Esophagus muscularis mucosa (tissue), 4 donors: ENCODE results near the gene NSD1. TPM values are rescaled to one million over a fixed set of nuclear protein-coding genes. Genes with fewer than 3 reads are reported as not detected.
"Not testable (repeated sequence)": the region's sequence is repeated elsewhere in the genome, so short reads cannot be mapped to it uniquely, and the experiment has no call there.

ENCODE experiments used
- DNase-seq: peaks from one replicate; pipeline ENCODE4 v3.0.0-alpha.2; 2017; ENCODE audit errors: extremely low spot score
- H3K27ac ChIP-seq, 4 donors: fragments of 200-600 bp; sonication (generic); replicated peaks in 1 of 4; 1 replicate in 3 of 4; 2 replicates in 1 of 4; pipeline ENCODE4 v1.5.1; 2016 to 2019; ENCODE audit warnings: mild to moderate bottlenecking in 1 of 4
- H3K27me3 ChIP-seq, 4 donors: fragments of 200-600 bp; sonication (generic); one replicate each; pipeline versions ENCODE4 v1.5.1 to v1.6.0; 2016 to 2019
- H3K36me3 ChIP-seq, 4 donors: fragments of 200-600 bp; sonication (generic); one replicate each; pipeline ENCODE4 v1.5.1; 2016 to 2019
- H3K4me1 ChIP-seq, 4 donors: fragments of 200-600 bp; sonication (generic); one replicate each; pipeline ENCODE4 v1.5.1; 2016 to 2019
- H3K4me3 ChIP-seq, 4 donors: fragments of 200-600 bp; sonication (generic); 1 replicate in 2 of 4; 2 replicates in 2 of 4; pipeline ENCODE4 v1.5.1; 2016 to 2019; ENCODE audit warnings: mild to moderate bottlenecking in 4 of 4, moderate library complexity in 1 of 4
- H3K9me3 ChIP-seq, 4 donors: fragments of 200-600 bp; sonication (generic); 1 replicate in 3 of 4; 2 replicates in 1 of 4; pipeline ENCODE4 v1.5.1; 2016 to 2019
- EP300 ChIP-seq: sonication (generic); formaldehyde crosslinking; IDR thresholded peaks from one replicate; pipeline ENCODE4 v1.6.1; 2017; ENCODE audit warnings: antibody characterized with exemption
- POLR2A ChIP-seq: fragments of 450-650 bp; IDR thresholded peaks from one replicate; pipeline ENCODE4 v1.6.1; 2017; ENCODE audit warnings: antibody characterized with exemption, moderate library complexity, mild to moderate bottlenecking, low read depth
- POLR2AphosphoS5 ChIP-seq, 2 donors: sonication (generic); formaldehyde crosslinking; IDR thresholded peaks; one replicate each; pipeline ENCODE4 v1.6.1; 2017; ENCODE audit warnings: antibody characterized with exemption in 2 of 2
- WGBS: methylation state at CpG from one replicate; pipeline ENCODE4 v1.1.5; 2018; 5-methylcytosine and 5-hydroxymethylcytosine counted together
- intact Hi-C: fragments of 100-400 bp; cut with DNase I; formaldehyde crosslinking; loops from one replicate; pipeline ENCODE4 v1.15.1; 2023
- total RNA-seq, 4 donors: library from RNA; depleted of rRNA; stranded (reverse); fragments of >200 nt; gene quantifications; one replicate each; pipeline versions ENCODE4 v1.1.0 to v1.2.1, GENCODE V29; 2016
- TF ChIP-seq, protein P1 (sequence below), 3 experiments: fragments of 200-600 bp in 2 of 3; fragments of 450-650 bp in 1 of 3; sonication (generic) in 2 of 3; IDR thresholded peaks; one replicate each; pipeline ENCODE4 v1.5.1; 2017 to 2019; ENCODE audit warnings: antibody characterized with exemption in 3 of 3, mild to moderate bottlenecking in 2 of 3, moderate library complexity in 1 of 3

NSD1 gene
- total RNA-seq, 4 donors from 2014 or later: 35.1 to 47.9 (median 43.7) TPM

DNA sequence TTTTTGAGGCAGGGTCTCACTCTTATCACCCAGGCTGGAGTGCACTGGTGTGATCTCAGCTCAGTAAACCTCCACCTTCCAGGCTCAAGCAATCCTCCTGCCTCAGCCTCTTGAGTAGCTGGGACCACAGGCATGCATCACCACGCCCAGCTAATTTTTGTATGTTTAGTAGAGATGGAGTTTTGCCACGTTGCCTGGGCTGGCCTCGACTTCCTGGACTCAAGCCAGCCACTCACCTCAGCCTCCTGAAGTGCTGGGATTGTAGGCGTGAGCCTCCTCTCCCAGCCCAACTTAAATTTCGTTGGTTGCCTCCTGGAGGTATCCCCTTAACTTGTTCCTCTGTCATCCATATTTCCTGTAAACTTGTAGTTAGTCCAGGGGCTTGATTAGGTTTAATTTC is 122.7 kb downstream of the NSD1 start:
- Histone ChIP-seq H3K9me3 (no peaks in the 10 kb centered on the region), H3K36me3 (peaks cover 33 to 98% (median 88%) of the 10 kb centered on the region in 4 donors), H3K4me3 (no peak overlapping the region), H3K27me3 (no peaks in the 10 kb centered on the region), H3K4me1 (no peaks in the 10 kb centered on the region), H3K27ac (no peak overlapping the region)
- intact Hi-C loops: no loop called here
- no peak for DNase-seq
- WGBS: 44% methylated on average over 5 of the region's 5 CpGs
- TF ChIP-seq, protein P1, sequence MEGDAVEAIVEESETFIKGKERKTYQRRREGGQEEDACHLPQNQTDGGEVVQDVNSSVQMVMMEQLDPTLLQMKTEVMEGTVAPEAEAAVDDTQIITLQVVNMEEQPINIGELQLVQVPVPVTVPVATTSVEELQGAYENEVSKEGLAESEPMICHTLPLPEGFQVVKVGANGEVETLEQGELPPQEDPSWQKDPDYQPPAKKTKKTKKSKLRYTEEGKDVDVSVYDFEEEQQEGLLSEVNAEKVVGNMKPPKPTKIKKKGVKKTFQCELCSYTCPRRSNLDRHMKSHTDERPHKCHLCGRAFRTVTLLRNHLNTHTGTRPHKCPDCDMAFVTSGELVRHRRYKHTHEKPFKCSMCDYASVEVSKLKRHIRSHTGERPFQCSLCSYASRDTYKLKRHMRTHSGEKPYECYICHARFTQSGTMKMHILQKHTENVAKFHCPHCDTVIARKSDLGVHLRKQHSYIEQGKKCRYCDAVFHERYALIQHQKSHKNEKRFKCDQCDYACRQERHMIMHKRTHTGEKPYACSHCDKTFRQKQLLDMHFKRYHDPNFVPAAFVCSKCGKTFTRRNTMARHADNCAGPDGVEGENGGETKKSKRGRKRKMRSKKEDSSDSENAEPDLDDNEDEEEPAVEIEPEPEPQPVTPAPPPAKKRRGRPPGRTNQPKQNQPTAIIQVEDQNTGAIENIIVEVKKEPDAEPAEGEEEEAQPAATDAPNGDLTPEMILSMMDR (IDR thresholded peaks at IDR 0.05): no peak
- TF ChIP-seq EP300 (no peak), POLR2AphosphoS5 (IDR thresholded peaks at IDR 0.05) (no peak), POLR2A (no peak)

DNA sequence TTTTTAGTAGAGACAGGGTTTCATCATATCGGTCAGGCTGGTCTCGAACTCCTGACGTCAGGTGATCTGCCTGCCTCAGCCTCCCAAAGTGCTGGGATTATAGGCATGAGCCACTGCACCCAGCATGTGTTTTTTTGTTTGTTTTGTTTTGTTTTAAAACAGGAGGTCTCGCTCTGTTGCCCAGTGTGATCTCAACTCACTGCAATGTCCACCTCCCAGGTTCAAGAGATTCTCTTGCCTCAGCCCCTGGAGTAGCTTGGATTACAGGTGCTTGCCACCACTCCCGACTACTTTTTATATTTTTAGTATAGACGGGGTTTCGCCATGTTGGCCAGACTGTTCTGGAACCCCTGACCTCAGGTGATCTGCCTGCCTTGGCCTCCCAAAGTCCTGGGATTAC is 125.1 kb downstream of the NSD1 start:
- H3K9me3 ChIP-seq, H3K27me3 ChIP-seq, H3K4me3 ChIP-seq, H3K27ac ChIP-seq, H3K4me1 ChIP-seq, DNase-seq, intact Hi-C loops: not testable (repeated sequence)
- WGBS: 93% methylated on average over 6 of the region's 7 CpGs
- H3K36me3 ChIP-seq: peaks cover 15 to 97% (median 79%) of the 10 kb centered on the region in 4 donors

DNA sequence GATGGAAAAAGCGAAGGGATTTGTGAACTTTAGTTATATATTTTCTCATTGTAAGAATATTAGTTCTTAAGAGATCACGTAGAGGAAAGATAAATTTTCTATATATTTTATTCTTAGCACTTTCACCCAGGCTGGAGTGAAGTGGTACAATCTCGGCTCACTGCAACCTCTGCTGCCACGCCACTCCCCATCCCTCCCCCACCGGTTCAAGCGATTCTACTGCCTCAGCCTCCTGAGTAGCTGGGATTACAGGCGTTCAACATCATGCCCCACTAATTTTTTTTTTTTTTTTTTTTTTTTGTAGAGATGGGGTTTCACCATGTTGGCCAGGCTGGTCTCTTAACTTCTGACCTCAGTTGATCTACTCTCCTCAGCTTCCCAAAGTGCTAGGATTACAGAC is 127.4 kb downstream of the NSD1 start:
- TF ChIP-seq POLR2A: no peak
- TF ChIP-seq, protein P1 (IDR thresholded peaks at IDR 0.05): no peak
- no peak for TF ChIP-seq POLR2AphosphoS5 (IDR thresholded peaks at IDR 0.05)
- TF ChIP-seq EP300: no peak
- WGBS: 91% methylated on average over 7 of the region's 7 CpGs
- intact Hi-C loops: no loop called here
- H3K9me3 ChIP-seq: no peaks in the 10 kb centered on the region
- H3K27ac ChIP-seq: no peak overlapping the region
- H3K27me3 ChIP-seq: no peaks in the 10 kb centered on the region
- no peak for DNase-seq
- H3K36me3 ChIP-seq: peaks cover 25 to 96% (median 72%) of the 10 kb centered on the region in 4 donors
- peaks cover 0 to 3% (median 0%) of the 10 kb centered on the region in 4 donors for H3K4me1 ChIP-seq
- H3K4me3 ChIP-seq: no peak overlapping the region

DNA sequence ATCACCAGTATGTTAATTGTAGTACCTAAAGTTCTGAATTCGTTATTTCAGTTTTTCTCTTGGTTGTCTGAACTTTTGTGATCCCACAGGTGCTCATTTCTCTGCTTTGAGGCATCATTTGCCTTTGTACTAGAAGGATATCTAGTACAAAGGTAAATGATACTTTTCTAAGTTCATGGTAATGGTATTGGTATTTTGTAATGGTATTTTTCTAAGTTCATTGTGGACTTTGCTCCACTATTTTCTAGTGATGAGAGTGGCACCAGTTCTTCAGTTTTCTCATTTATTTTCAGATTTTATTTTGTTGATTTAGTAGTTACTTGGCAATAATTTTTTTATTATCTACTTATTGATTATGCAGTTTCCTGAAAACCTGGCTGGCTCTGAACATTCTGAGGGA is 127.9 kb downstream of the NSD1 start:
- Histone ChIP-seq H3K9me3 (no peaks in the 10 kb centered on the region), H3K27me3 (no peaks in the 10 kb centered on the region), H3K27ac (no peak overlapping the region), H3K36me3 (peaks cover 30 to 97% (median 73%) of the 10 kb centered on the region in 4 donors), H3K4me3 (no peak overlapping the region), H3K4me1 (peaks cover 0 to 3% (median 0%) of the 10 kb centered on the region in 4 donors)
- WGBS: 75% methylated on average over 1 of the region's 1 CpG
- intact Hi-C loops: no loop called here
- no peak for TF ChIP-seq POLR2A
- no peak for TF ChIP-seq POLR2AphosphoS5 (IDR thresholded peaks at IDR 0.05)
- TF ChIP-seq, protein P1 (IDR thresholded peaks at IDR 0.05): no peak
- no peak for TF ChIP-seq EP300
- DNase-seq: no peak

DNA sequence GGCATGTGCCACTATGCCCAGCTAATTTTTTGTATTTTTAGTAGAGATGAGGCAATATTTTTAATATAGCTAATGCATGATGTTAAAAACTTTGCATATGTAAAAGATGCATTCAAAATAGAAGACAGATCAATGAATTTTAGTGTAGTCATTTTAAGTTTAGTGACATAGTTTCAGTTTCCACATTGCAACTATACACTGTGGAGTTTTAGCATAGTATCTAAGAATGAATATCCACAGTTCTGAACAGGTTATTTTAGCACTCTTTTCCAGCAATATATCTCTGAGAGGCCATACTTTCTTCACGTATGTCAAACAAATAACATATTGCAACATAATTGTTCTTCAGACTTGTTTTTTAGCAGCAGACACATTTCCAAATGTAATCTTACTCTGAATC is 130.6 kb downstream of the NSD1 start:
- Histone ChIP-seq H3K36me3 (peaks cover 36 to 97% (median 73%) of the 10 kb centered on the region in 4 donors), H3K27me3 (no peaks in the 10 kb centered on the region)
- TF ChIP-seq, protein P1 (IDR thresholded peaks at IDR 0.05): no peak
- no peak for TF ChIP-seq EP300
- TF ChIP-seq POLR2A: no peak
- TF ChIP-seq POLR2AphosphoS5 (IDR thresholded peaks at IDR 0.05): no peak

More for the DNA sequence above, 130.6 kb downstream of the NSD1 start:
- no peak overlapping the region for H3K27ac ChIP-seq
- intact Hi-C loops: no loop called here
- 6% methylated on average over 1 of the region's 1 CpG for WGBS
- H3K4me1 ChIP-seq: peaks cover 0 to 3% (median 0%) of the 10 kb centered on the region in 4 donors
- no peak overlapping the region for H3K4me3 ChIP-seq
- H3K9me3 ChIP-seq: no peaks in the 10 kb centered on the region
- no peak for DNase-seq
